CD4-positive, CD25-positive, alpha-beta regulatory T cell (primary cell): ENCODE measurements around the gene IRF4. TPM values are rescaled to one million over a fixed set of nuclear protein-coding genes. Genes with fewer than 3 reads are reported as not detected.
A peak's percentile ranks its signal among the peaks of the same experiment; 100 is the strongest.
"Not testable (repeated sequence)": the region's sequence is repeated elsewhere in the genome, so short reads cannot be mapped to it uniquely, and the experiment has no call there.

ENCODE experiments used
- ATAC-seq, 2 donors: fragments of 150-1000 bp; cut with Tn5 transposase; one replicate each; pipeline ENCODE4 v1.10.0; 2021; ENCODE audit warnings: low read depth in 2 of 2, moderate number of reproducible peaks in 2 of 2, moderate library complexity in 1 of 2
- DNase-seq, 3 donors: peaks; one replicate each; pipeline versions ENCODE4 v3.0.0 to v3.0.0-alpha.2; 2012 to 2022; ENCODE audit warnings: mixed read lengths in 1 of 3
- H3K27ac ChIP-seq: one replicate; pipeline ENCODE4 v1.7.0; 2013; ENCODE audit warnings: mild to moderate bottlenecking, low read length; ENCODE audit not compliant: insufficient read depth, poor library complexity, severe bottlenecking
- H3K27me3 ChIP-seq: one replicate; pipeline ENCODE4 v1.7.0; 2013; ENCODE audit warnings: low read length; ENCODE audit not compliant: control insufficient read depth, insufficient read depth
- H3K36me3 ChIP-seq: one replicate; pipeline ENCODE4 v1.7.0; 2013; ENCODE audit warnings: mild to moderate bottlenecking, low read length, moderate library complexity; ENCODE audit not compliant: control insufficient read depth, insufficient read depth
- H3K4me1 ChIP-seq: 2 replicates; pipeline ENCODE4 v1.7.0; 2013; ENCODE audit warnings: mild to moderate bottlenecking, low read length; ENCODE audit not compliant: insufficient read depth, control insufficient read depth, poor library complexity, severe bottlenecking
- H3K4me3 ChIP-seq: one replicate; pipeline ENCODE4 v1.7.0; 2013; ENCODE audit warnings: low read depth, mild to moderate bottlenecking, low read length, moderate library complexity
- H3K9me3 ChIP-seq, 2 experiments: 1 replicate in 1 of 2; 2 replicates in 1 of 2; pipeline ENCODE4 v1.7.0; 2013; ENCODE audit warnings: low read length in 2 of 2, mild to moderate bottlenecking in 1 of 2, moderate library complexity in 1 of 2; ENCODE audit not compliant: control insufficient read depth in 2 of 2
- H3K27ac Mint-ChIP-seq, 3 donors: one replicate each; pipeline ENCODE4 v1.8.0; 2020 to 2022; ENCODE audit warnings: mild to moderate bottlenecking in 3 of 3, mixed read lengths in 3 of 3, moderate library complexity in 2 of 3
- H3K27me3 Mint-ChIP-seq: one replicate; pipeline ENCODE4 v1.8.0; 2022; ENCODE audit warnings: mild to moderate bottlenecking, mixed read lengths
- H3K36me3 Mint-ChIP-seq: one replicate; pipeline ENCODE4 v1.8.0; 2020; ENCODE audit warnings: mixed read lengths
- H3K4me1 Mint-ChIP-seq, 4 donors: one replicate each; pipeline ENCODE4 v1.8.0; 2020 to 2022; ENCODE audit warnings: mixed read lengths in 4 of 4, mild to moderate bottlenecking in 1 of 4
- H3K4me3 Mint-ChIP-seq, 4 donors: one replicate each; pipeline ENCODE4 v1.8.0; 2020 to 2022; ENCODE audit warnings: mild to moderate bottlenecking in 4 of 4, mixed read lengths in 4 of 4, moderate library complexity in 3 of 4
- H3K9me3 Mint-ChIP-seq, 7 donors: one replicate each; pipeline ENCODE4 v1.8.0; 2020 to 2022; ENCODE audit warnings: mixed read lengths in 7 of 7, mild to moderate bottlenecking in 3 of 7, moderate library complexity in 2 of 7
- polyA plus RNA-seq, 4 donors: library from polyadenylated mRNA; unstranded; fragments of 300-500 nt; fragmentation: Illumina TruSeq; gene quantifications; one replicate each; pipeline ENCODE4 v1.2.3, GENCODE V29; 2021
- total RNA-seq: library from RNA; stranded (reverse); gene quantifications from one replicate; pipeline ENCODE4 v1.2.3, GENCODE V29; 2022

IRF4 gene
- total and polyA plus RNA-seq, 5 donors from 2014 or later: 9.0 to 71.3 (median 12.2) TPM

DNA sequence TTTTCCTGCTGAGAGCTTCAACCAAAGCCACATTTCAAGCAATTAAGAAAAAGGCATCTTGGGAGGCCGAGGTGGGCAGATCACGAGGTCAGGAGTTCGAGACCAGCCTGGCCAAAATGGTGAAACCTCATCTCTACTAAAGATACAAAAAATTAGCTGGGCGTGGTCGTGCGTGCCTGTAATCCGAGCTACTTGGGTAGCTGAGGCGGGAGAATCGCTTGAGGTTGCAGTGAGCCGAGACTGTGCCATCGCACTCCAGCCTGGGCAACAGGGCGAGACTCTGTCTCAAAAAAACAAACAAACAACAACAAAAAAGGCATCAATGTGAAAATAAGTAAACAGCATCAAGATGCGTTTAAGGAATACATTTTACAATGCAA, 13.9 kb upstream of the IRF4 start:
- not testable (repeated sequence) for H3K4me3 ChIP-seq, H3K4me3 Mint-ChIP-seq, ATAC-seq, H3K27me3 Mint-ChIP-seq, H3K9me3 Mint-ChIP-seq, H3K9me3 ChIP-seq, DNase-seq, H3K27me3 ChIP-seq, H3K36me3 Mint-ChIP-seq, H3K27ac ChIP-seq, H3K36me3 ChIP-seq, H3K4me1 ChIP-seq, H3K27ac Mint-ChIP-seq
- H3K4me1 Mint-ChIP-seq: peaks cover 0 to 22% (median 10%) of the 10 kb centered on the region in 4 donors

DNA sequence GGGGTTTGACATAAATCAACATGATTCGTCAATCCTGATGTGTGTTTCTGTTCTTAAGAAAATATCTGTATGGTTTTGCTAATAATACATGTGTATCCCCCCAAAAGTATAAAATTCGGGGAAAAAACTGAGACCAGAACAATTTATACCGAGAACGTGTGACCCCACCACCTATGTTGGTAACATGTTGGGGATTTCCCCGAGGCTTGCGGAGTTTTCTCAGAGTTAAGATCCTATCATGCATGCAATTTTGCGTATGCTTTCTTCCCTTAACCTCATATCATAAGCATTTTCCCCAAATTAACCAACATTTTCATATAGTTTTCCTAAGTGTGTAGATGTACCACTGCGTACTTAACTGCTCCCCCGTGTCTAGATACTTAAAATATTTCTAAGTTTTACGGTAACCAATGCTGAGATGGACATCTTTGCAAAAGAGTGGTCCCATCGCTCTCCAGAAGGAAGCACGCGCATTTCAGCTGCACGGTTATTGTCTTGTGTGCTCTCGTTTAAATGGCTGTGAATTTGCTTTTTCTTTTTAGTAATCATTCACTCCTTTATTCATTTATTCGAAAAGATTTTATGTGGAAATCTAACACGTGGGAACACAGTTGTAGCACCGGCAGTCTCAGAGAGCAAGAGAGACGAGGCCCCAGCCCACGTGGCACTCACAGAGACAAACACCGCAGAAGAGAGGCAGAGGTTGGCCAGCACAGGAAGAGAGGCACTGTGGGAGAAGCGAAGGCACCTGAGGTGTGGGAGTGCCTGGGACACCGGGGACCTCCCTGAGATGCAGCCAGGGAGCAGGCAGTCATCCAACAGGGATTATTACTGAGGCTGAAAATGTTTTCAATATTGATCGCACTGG, 13.2 kb upstream of the IRF4 start:
- H3K27me3 Mint-ChIP-seq: peaks cover 8% of the 10 kb centered on the region
- no peaks in the 10 kb centered on the region for H3K4me1 ChIP-seq
- no peak overlapping the region for H3K27ac Mint-ChIP-seq
- H3K36me3 Mint-ChIP-seq: no peaks in the 10 kb centered on the region
- H3K4me3 Mint-ChIP-seq: no peak overlapping the region
- H3K27me3 ChIP-seq: peaks cover 3% of the 10 kb centered on the region
- DNase-seq: no peak
- ATAC-seq: no peak
- H3K27ac ChIP-seq: no peak overlapping the region
- peaks cover 0 to 3% (median 0%) of the 10 kb centered on the region in 7 donors for H3K9me3 Mint-ChIP-seq
- no peaks in the 10 kb centered on the region for H3K36me3 ChIP-seq
- H3K4me3 ChIP-seq: no peak overlapping the region
- H3K9me3 ChIP-seq: no peaks in the 10 kb centered on the region
- H3K4me1 Mint-ChIP-seq: peaks cover 0 to 24% (median 8%) of the 10 kb centered on the region in 4 donors

DNA sequence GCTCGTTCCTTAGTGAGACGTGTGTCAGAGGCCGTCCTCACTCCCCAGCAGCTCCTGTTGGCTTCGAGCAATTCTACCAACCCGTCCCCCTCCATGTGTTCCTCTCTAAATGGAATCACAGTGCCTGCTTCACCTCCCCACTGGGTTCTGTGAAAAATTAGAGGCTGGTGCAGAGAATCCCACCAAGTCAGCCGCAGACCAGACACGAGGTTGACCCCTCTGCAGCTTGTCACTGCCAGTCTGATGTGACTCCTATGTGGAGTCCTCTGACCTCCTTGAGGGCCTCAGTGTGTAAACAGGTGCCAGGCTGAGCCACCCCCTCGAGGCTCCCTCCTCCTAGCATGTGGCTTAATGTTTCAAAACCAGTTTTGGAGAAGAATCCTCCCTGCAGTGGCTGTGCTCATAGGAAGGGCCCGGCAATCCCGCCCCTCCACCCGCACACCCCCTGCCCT, 12.6 kb upstream of the IRF4 start:
- peaks cover 3% of the 10 kb centered on the region for H3K27me3 ChIP-seq
- Mint-ChIP-seq H3K9me3 (peaks cover 0 to 3% (median 0%) of the 10 kb centered on the region in 7 donors), H3K4me3 (no peak overlapping the region), H3K27ac (no peak overlapping the region), H3K27me3 (peaks cover 14% of the 10 kb centered on the region), H3K36me3 (no peaks in the 10 kb centered on the region), H3K4me1 (peaks cover 0 to 29% (median 8%) of the 10 kb centered on the region in 4 donors)
- ATAC-seq (no peak), DNase-seq (no peak)
- H3K4me3 ChIP-seq: no peak overlapping the region
- H3K27ac ChIP-seq: no peak overlapping the region
- no peaks in the 10 kb centered on the region for H3K4me1 ChIP-seq
- no peaks in the 10 kb centered on the region for H3K36me3 ChIP-seq
- H3K9me3 ChIP-seq: no peaks in the 10 kb centered on the region

DNA sequence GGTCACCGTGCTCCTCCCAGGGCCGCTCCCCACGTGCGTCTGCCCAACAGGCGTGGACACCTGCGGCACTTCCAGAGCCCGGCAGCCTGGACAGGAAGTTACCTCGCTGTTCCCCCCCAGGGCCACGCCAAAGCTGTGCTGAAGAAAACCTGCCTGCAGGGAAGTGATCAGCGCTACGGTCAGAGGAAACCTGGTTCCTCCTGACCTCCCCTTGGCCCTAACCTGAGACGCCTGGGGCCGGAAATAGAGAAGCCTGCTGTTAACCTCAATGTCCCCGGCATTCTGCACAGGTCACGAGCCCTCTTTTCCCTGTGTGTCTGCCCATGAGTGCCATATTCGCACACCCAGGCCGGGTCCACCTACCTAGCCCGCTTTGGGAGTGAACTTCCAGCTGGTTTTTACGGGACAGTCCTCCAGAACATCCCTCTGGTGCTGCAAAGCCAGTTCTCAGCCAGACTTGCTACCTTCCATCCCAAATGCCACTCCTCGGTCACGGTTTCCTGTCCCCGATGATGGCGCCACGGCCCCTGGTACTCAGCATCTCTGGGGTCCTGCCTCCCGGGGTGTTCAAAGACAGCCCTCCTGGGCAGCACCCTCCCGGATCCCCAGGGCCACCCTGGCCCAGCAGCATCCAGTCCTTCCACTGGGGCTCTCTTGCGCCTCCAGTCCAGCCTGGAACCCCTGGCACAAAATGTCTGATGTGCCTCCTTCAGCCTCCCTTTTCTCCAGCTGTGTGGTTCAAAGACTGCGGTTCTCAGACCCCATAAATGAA, 12.0 kb upstream of the IRF4 start:
- H3K4me3 Mint-ChIP-seq: no peak overlapping the region
- ATAC-seq: no peak

DNA sequence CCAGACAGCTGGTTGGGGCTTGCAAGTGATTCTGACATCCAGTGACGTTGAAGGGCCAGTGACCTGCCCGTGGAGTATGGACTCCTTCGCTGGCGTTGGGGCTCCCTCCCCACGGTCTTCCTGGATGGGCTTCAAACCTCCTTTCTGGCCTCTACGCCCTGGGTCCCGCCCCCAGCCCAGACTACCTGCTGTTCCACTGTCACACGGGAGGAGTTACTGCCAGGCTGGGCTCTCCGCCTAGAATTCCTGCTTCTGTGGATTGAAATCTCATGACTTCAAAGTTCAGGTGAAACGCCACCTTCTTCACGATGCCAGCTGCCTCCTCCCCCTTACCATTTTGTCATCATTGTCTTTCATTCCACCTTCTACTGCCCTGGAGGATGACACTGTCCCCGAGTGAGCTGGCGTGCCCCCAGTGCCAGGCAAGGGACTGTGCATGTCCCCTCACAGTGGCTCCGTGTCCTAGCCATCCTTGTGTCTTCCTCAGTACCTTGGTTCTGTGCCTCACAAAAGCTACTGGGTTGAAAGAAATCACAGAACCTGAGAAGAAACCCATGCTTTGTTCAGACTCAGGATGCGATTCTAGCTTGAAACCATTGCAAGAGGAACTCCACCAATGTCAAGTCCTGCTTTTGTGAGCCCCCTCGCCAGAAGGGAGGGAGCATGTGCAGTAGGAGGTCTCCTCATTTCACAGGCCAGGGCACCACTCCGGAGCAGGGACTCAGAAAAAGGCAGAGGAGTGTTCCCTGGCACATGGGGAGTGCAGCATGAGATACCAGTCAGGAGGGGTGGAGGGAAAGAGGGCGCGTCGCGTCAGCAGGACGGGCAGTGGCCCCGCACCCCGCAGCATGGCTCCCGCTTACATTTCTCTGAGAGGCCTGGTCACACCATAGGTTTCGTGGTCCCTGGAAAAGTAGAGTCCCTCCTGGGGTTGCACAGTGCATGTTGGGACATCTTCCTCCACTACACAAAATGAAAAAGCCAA, 11.0 kb upstream of the IRF4 start:
- Mint-ChIP-seq H3K4me1 (peaks cover 0 to 29% (median 8%) of the 10 kb centered on the region in 4 donors), H3K4me3 (peak overlapping the region in 1 of 4 donors; percentile 64), H3K9me3 (peaks cover 0 to 3% (median 0%) of the 10 kb centered on the region in 7 donors), H3K27ac (no peak overlapping the region), H3K36me3 (no peaks in the 10 kb centered on the region), H3K27me3 (peaks cover 7% of the 10 kb centered on the region)
- DNase-seq (no peak), ATAC-seq (no peak)
- Histone ChIP-seq H3K27ac (no peak overlapping the region), H3K27me3 (no peaks in the 10 kb centered on the region), H3K4me1 (no peaks in the 10 kb centered on the region), H3K36me3 (no peaks in the 10 kb centered on the region), H3K9me3 (no peaks in the 10 kb centered on the region), H3K4me3 (no peak overlapping the region)

More for the DNA sequence above, 12.0 kb upstream of the IRF4 start:
- Mint-ChIP-seq H3K36me3 (no peaks in the 10 kb centered on the region), H3K27me3 (peaks cover 11% of the 10 kb centered on the region), H3K27ac (no peak overlapping the region), H3K4me1 (peaks cover 0 to 29% (median 8%) of the 10 kb centered on the region in 4 donors), H3K9me3 (peaks cover 0 to 3% (median 0%) of the 10 kb centered on the region in 7 donors)
- Histone ChIP-seq H3K4me3 (no peak overlapping the region), H3K36me3 (no peaks in the 10 kb centered on the region), H3K4me1 (no peaks in the 10 kb centered on the region), H3K9me3 (no peaks in the 10 kb centered on the region), H3K27ac (no peak overlapping the region), H3K27me3 (peaks cover 3% of the 10 kb centered on the region)
- DNase-seq: no peak

DNA sequence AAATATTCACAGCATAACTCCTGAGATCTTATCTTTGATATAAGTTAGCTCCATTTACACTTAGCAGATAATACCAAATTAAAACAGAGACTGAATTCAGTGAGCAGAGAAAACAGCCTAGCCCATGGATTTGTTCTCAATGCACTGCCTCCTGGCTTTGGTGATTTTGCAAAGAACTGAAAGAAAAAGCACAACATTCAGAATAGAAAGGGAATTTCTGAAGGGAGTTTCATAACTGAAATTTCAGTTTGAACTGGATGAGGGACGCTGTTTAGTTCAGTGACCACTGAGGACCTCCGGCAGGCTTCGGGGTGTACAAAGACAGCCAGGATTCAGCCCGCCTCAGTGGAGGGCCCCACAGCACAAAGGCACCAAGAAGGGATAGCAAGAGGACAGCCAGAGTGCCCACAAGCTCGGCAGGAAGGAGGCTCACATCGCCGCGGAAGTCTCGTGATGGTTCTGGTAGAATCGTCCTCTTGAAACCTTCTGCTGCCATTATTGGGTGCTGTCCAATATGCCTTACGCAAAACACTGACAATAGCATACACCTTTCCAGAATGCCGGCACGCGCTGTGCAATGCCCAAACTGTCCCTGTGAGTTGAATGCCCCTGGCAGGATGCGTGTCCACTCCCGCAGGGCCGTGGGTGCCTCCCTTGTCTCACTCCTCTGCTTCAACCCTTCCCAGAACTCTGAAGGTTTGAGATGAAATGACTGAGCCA, 9.7 kb upstream of the IRF4 start:
- no peak overlapping the region for H3K27ac ChIP-seq

More for the DNA sequence above, 9.7 kb upstream of the IRF4 start:
- Mint-ChIP-seq H3K27me3 (peaks cover 7% of the 10 kb centered on the region), H3K4me1 (peaks cover 0 to 27% (median 6%) of the 10 kb centered on the region in 4 donors), H3K36me3 (no peaks in the 10 kb centered on the region), H3K27ac (no peak overlapping the region), H3K4me3 (no peak overlapping the region), H3K9me3 (no peaks in the 10 kb centered on the region)
- ATAC-seq (no peak), DNase-seq (no peak)
- no peaks in the 10 kb centered on the region for H3K27me3 ChIP-seq
- H3K36me3 ChIP-seq: no peaks in the 10 kb centered on the region
- no peaks in the 10 kb centered on the region for H3K4me1 ChIP-seq
- no peaks in the 10 kb centered on the region for H3K9me3 ChIP-seq
- H3K4me3 ChIP-seq: no peak overlapping the region
